Suprapubic skin (tissue), 4 donors: Measurements from ENCODE around the gene CDH15. TPM values are rescaled to one million over a fixed set of nuclear protein-coding genes. Genes with fewer than 3 reads are reported as not detected.

Source experiments
- DNase-seq, 2 donors: peaks; one replicate each; pipeline ENCODE4 v3.0.0-alpha.2; 2019; ENCODE audit warnings: low spot score in 2 of 2
- H3K27ac ChIP-seq: fragments of 200-600 bp; sonication (generic); one replicate; pipeline ENCODE4 v1.5.1; 2019
- H3K27me3 ChIP-seq: fragments of 200-600 bp; sonication (generic); one replicate; pipeline ENCODE4 v1.5.1; 2019
- H3K36me3 ChIP-seq: fragments of 200-600 bp; sonication (generic); one replicate; pipeline ENCODE4 v1.5.1; 2019
- H3K4me1 ChIP-seq: fragments of 200-600 bp; sonication (generic); one replicate; pipeline ENCODE4 v1.5.1; 2019
- H3K4me3 ChIP-seq: fragments of 200-600 bp; sonication (generic); one replicate; pipeline ENCODE4 v1.5.1; 2019; ENCODE audit warnings: mild to moderate bottlenecking
- H3K9me3 ChIP-seq: fragments of 200-600 bp; sonication (generic); one replicate; pipeline ENCODE4 v1.5.1; 2019
- EP300 ChIP-seq: sonication (generic); formaldehyde crosslinking; IDR thresholded peaks from one replicate; pipeline ENCODE4 v1.6.1; 2017; ENCODE audit warnings: antibody characterized with exemption
- POLR2A ChIP-seq, 2 donors: fragments of 450-650 bp; IDR thresholded peaks; one replicate each; pipeline ENCODE4 v1.6.1; 2017; ENCODE audit warnings: antibody characterized with exemption in 2 of 2, mild to moderate bottlenecking in 2 of 2, moderate library complexity in 2 of 2
- POLR2AphosphoS5 ChIP-seq, 3 donors: sonication (generic); formaldehyde crosslinking; IDR thresholded peaks; one replicate each; pipeline ENCODE4 v1.6.1; 2017; ENCODE audit warnings: antibody characterized with exemption in 3 of 3
- WGBS: methylation state at CpG from one replicate; pipeline ENCODE4 v1.1.5; 2018; 5-methylcytosine and 5-hydroxymethylcytosine counted together
- total RNA-seq, 4 donors: library from RNA; depleted of rRNA; stranded (reverse); fragments of >200 nt; gene quantifications; one replicate each; pipeline ENCODE4 v1.1.0, GENCODE V29; 2016
- TF ChIP-seq, protein P1 (sequence below), 2 donors: fragments of 200-600 bp in 1 of 2; fragments of 450-650 bp in 1 of 2; sonication (generic) in 1 of 2; IDR thresholded peaks; one replicate each; pipeline ENCODE4 v1.5.1; 2016 to 2019; ENCODE audit warnings: antibody characterized with exemption in 2 of 2, mild to moderate bottlenecking in 1 of 2, moderate library complexity in 1 of 2

CDH15 gene
- total RNA-seq, 4 donors from 2014 or later: 0.16 to 0.48 TPM; not detected in 2

DNA sequence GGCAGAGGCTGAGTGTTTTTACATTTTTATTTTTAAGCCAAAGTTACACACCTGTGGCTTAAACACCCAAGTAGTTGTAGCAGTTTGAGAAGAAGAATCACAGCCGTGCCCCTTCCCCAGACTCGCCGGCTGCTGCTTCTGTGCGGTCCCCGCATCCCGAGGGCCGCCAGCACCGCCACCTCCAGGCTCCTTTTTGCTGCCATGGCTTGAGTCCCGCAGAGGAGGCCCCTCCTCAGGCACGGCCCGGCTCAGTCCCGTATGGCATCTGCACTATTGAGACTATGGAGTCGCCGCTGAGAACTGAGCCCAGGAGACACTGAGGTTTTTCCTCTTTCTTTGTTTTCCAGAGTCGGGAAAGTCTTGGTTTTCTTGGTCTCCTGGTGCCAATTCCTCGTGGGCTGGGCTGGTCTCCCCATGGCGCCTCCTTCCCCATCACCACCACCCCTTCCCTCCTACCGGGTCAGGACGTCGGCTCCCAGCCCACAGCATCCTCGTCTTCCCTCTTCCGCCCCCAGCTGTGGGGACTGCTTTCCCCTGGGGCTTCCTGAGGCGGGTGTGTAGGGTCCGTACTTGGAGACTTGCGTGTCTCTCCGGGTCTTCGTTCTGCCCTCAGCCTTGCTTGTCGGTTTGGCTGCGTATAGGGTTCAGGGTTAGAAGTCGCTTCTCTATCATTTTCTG is 32.6 kb upstream of the CDH15 start:
- no peak for DNase-seq
- Histone ChIP-seq H3K27me3 (no peaks in the 10 kb centered on the region), H3K36me3 (peaks cover 75% of the 10 kb centered on the region), H3K4me1 (no peaks in the 10 kb centered on the region), H3K4me3 (no peak overlapping the region), H3K9me3 (no peaks in the 10 kb centered on the region), H3K27ac (no peak overlapping the region)
- TF ChIP-seq EP300: no peak
- TF ChIP-seq, protein P1, sequence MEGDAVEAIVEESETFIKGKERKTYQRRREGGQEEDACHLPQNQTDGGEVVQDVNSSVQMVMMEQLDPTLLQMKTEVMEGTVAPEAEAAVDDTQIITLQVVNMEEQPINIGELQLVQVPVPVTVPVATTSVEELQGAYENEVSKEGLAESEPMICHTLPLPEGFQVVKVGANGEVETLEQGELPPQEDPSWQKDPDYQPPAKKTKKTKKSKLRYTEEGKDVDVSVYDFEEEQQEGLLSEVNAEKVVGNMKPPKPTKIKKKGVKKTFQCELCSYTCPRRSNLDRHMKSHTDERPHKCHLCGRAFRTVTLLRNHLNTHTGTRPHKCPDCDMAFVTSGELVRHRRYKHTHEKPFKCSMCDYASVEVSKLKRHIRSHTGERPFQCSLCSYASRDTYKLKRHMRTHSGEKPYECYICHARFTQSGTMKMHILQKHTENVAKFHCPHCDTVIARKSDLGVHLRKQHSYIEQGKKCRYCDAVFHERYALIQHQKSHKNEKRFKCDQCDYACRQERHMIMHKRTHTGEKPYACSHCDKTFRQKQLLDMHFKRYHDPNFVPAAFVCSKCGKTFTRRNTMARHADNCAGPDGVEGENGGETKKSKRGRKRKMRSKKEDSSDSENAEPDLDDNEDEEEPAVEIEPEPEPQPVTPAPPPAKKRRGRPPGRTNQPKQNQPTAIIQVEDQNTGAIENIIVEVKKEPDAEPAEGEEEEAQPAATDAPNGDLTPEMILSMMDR (IDR thresholded peaks at IDR 0.05): no peak
- no peak for TF ChIP-seq POLR2A (IDR thresholded peaks at IDR 0.05)
- TF ChIP-seq POLR2AphosphoS5 (IDR thresholded peaks at IDR 0.05): no peak
- 92% methylated on average over 30 of the region's 30 CpGs for WGBS

DNA sequence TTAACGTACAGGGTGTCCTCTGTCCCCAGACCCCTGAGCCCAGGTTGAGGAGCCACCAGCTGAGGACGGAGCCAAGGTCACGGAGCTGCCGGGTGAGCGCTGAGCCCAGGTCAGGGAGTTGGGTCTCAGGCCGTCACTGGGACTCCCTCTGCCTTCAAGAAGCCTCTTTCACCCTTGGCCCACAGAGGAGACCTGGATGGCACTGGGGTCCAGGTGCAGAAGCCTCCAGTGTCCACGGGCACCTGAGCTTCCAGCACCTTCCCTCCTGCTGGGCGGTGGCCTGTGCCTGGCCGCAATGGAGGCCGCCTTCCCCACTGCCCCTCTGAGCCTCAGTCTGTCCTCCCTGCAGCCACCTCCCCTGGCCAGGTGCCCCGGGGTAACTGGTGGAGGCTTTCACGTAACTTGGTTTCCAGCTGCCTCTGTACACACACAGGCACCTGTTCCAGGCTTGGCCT is 31.6 kb upstream of the CDH15 start:
- Histone ChIP-seq H3K27me3 (no peaks in the 10 kb centered on the region), H3K9me3 (no peaks in the 10 kb centered on the region), H3K4me1 (no peaks in the 10 kb centered on the region), H3K27ac (no peak overlapping the region), H3K36me3 (peaks cover 74% of the 10 kb centered on the region), H3K4me3 (no peak overlapping the region)
- DNase-seq: no peak
- WGBS: 100% methylated on average over 9 of the region's 12 CpGs
- no peak for TF ChIP-seq POLR2AphosphoS5 (IDR thresholded peaks at IDR 0.05)
- TF ChIP-seq, protein P1 (IDR thresholded peaks at IDR 0.05): no peak
- TF ChIP-seq POLR2A (IDR thresholded peaks at IDR 0.05): no peak
- TF ChIP-seq EP300: no peak

DNA sequence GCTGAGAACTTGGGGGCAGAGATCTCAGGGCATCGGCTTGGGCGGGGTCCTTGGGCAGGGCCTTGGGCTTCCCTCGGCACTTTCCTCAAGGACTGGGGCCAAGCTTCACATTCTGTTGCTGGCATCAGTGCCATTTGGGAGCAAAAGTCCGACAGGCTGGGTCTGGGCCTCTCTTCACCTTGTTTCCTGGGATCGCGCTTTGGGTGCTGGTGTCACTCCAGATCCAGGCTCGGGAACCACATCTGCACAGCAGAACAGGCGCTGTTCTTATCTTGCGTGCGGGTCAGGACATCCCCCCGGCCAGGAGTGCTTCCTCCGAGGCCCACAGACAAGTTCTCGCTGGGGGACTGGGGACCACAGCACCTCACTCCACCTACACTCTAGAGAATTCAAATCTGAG is 31.1 kb upstream of the CDH15 start:
- Histone ChIP-seq H3K27ac (no peak overlapping the region), H3K27me3 (no peaks in the 10 kb centered on the region), H3K36me3 (peaks cover 74% of the 10 kb centered on the region), H3K9me3 (no peaks in the 10 kb centered on the region), H3K4me1 (no peaks in the 10 kb centered on the region), H3K4me3 (no peak overlapping the region)
- DNase-seq: no peak
- 89% methylated on average over 12 of the region's 13 CpGs for WGBS
- TF ChIP-seq, protein P1 (IDR thresholded peaks at IDR 0.05): no peak
- no peak for TF ChIP-seq POLR2AphosphoS5 (IDR thresholded peaks at IDR 0.05)
- no peak for TF ChIP-seq EP300
- TF ChIP-seq POLR2A (IDR thresholded peaks at IDR 0.05): no peak

DNA sequence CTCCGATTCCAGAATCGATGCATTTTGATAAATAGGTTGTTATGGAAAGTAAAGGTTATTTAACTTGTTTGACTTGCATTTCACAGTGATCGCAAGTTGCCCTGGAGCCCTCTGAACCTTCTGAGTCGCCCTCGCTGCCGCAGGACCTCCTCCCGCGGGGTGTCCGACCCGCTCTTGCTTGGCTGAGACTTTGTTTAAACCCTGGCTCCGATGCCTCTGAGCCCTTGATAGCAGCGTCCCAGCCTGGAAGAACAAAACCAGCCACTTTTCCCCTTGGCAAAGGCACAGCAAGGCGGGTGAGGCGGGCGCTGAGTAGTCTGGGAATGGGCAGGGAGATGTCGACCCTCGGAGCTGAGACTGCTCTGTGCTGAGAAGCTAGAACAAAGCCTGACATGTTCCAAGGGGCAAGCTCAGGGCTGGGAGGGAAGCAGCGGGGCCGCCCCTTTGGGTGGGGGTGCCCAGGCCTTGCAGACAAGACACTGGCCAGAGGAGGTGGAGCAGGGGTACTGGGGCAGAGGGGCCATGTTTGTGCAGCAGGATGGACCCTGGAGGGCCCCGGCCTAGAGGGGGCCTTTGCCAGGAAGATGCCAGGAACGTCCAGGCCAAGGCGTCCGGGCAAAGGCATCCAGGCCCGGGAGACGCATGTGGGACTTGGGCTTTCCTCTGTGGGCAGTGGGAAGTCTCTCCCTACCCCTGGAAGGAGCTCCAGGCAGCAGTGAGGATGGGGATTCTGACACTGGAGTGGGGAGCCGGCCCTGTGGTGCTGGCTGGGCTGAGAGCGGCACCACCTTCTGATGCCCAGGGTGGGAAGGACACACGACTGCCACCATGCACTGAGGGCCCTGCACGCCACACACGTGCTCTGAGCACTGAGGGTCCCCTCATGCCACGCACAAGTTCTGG is 30.3 kb upstream of the CDH15 start:
- TF ChIP-seq EP300 (no peak), POLR2AphosphoS5 (IDR thresholded peaks at IDR 0.05) (no peak), POLR2A (IDR thresholded peaks at IDR 0.05) (no peak)
- TF ChIP-seq, protein P1 (IDR thresholded peaks at IDR 0.05): no peak
- peaks cover 78% of the 10 kb centered on the region for H3K36me3 ChIP-seq
- no peaks in the 10 kb centered on the region for H3K4me1 ChIP-seq
- no peaks in the 10 kb centered on the region for H3K27me3 ChIP-seq
- WGBS: 91% methylated on average over 23 of the region's 31 CpGs
- H3K27ac ChIP-seq: no peak overlapping the region
- no peak overlapping the region for H3K4me3 ChIP-seq
- H3K9me3 ChIP-seq: no peaks in the 10 kb centered on the region
- DNase-seq: no peak

DNA sequence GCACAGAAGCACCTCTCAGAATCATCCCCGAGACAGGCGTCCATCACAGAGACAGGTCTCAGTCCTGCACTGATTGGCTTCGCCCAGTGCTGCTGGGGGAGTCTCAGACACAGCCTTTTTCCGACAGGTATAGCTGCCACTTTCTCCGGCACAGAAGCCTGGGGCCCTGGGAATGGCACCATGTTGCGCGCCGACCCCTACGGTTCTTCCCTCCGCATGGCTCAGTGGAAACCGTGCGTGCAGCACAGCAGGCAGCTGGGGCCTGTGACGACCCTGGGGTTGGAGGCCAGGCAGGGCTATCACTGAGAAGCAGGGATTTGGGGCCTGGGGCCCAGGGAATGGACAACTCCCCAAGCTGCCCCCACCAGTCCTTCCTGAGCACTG is 29.7 kb upstream of the CDH15 start:
- Histone ChIP-seq H3K27me3 (no peaks in the 10 kb centered on the region), H3K27ac (no peak overlapping the region)

More for the DNA sequence above, 29.7 kb upstream of the CDH15 start:
- no peak overlapping the region for H3K4me3 ChIP-seq
- no peak for TF ChIP-seq EP300
- TF ChIP-seq, protein P1 (IDR thresholded peaks at IDR 0.05): no peak
- TF ChIP-seq POLR2AphosphoS5 (IDR thresholded peaks at IDR 0.05): no peak
- no peak for TF ChIP-seq POLR2A (IDR thresholded peaks at IDR 0.05)
- no CpG with 5 or more reads among the region's 13 CpGs for whole genome bisulfite sequencing
- no peak for DNase-seq
- peaks cover 75% of the 10 kb centered on the region for H3K36me3 ChIP-seq
- H3K4me1 ChIP-seq: no peaks in the 10 kb centered on the region
- H3K9me3 ChIP-seq: no peaks in the 10 kb centered on the region
